Epithelial cell of esophagus (primary cell): ENCODE measurements around the gene CCDC86.

ENCODE experiments used
- DNase-seq: peaks from one replicate; pipeline ENCODE4 v3.0.0; 2010; ENCODE audit warnings: low read depth
- H3K4me3 ChIP-seq: 2 replicates; pipeline ENCODE4 v1.5.1; 2011; ENCODE audit warnings: mild to moderate bottlenecking, low read length, control low read depth
- TF ChIP-seq, protein P1 (sequence below): IDR thresholded peaks from 2 replicates; pipeline ENCODE4 v1.5.1; 2011; ENCODE audit warnings: low read depth, mild to moderate bottlenecking, low read length, control low read depth, inconsistent platforms; ENCODE audit not compliant: insufficient read depth; ENCODE audit errors: missing control alignments

Gene CCDC86

GRCh38 chr11:60841797-60842667 is at the start of gene CCDC86:
Gene CCDC86, plus strand, starts transcription at chr11:60842113. Its CDS starts 12 bp downstream, at chr11:60842125.
- TF ChIP-seq, protein P1, sequence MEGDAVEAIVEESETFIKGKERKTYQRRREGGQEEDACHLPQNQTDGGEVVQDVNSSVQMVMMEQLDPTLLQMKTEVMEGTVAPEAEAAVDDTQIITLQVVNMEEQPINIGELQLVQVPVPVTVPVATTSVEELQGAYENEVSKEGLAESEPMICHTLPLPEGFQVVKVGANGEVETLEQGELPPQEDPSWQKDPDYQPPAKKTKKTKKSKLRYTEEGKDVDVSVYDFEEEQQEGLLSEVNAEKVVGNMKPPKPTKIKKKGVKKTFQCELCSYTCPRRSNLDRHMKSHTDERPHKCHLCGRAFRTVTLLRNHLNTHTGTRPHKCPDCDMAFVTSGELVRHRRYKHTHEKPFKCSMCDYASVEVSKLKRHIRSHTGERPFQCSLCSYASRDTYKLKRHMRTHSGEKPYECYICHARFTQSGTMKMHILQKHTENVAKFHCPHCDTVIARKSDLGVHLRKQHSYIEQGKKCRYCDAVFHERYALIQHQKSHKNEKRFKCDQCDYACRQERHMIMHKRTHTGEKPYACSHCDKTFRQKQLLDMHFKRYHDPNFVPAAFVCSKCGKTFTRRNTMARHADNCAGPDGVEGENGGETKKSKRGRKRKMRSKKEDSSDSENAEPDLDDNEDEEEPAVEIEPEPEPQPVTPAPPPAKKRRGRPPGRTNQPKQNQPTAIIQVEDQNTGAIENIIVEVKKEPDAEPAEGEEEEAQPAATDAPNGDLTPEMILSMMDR = no peak
- peak; percentile 96 for DNase-seq
- H3K4me3 ChIP-seq = peak within 1 kb of the TSS; percentile 64

- no peak for DNase-seq
- TF ChIP-seq, protein P1 = no peak
- no peak overlapping the region for H3K4me3 ChIP-seq
Observed at GRCh38 chr11:60792521-60792920, 49.4 kb upstream of the CCDC86 start.

- DNase-seq = no peak
- H3K4me3 ChIP-seq = no peak overlapping the region
- TF ChIP-seq, protein P1 = no peak
Observed at GRCh38 chr11:60795291-60795690, 46.6 kb upstream of the CCDC86 start.

DNA sequence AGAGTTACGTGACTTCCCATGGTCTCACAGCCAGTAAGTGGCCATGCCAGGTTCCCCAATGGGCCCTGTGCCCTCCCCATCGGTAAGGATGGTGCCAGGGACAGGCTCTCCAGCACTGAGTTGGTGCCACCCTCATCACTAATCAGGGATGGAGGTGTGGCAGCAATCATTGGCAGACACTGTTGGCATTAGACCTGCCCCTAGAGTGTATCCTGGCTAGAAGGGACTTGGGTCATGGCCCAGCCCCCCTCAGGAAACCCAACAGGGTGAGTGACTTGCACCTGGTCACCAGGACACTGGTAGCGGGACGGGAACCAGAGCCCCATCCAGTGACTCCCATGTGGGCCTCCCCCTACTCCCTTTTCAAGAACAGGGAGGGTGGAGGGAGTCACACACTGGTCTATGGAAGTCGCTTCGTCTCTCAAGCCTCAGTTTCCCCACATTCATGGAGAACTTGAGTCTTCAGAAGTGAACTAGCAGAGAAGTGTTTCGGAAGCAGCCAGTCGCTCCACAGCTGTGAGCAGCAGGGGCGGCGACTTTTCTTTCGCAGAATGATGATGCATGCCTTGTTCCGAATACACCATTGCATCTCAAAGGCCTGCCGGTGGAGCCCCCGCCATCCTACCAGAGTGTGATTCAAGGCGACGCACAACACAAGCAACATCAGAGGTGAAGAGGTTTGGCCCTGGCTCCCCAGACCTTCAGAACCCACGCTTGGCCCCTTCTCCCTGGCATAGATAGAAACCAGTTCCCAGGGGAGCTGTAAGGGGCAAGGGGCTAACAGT is 43.9 kb upstream of the CCDC86 start:
- no peak for DNase-seq
- no peak overlapping the region for H3K4me3 ChIP-seq
- TF ChIP-seq, protein P1 = no peak

DNA sequence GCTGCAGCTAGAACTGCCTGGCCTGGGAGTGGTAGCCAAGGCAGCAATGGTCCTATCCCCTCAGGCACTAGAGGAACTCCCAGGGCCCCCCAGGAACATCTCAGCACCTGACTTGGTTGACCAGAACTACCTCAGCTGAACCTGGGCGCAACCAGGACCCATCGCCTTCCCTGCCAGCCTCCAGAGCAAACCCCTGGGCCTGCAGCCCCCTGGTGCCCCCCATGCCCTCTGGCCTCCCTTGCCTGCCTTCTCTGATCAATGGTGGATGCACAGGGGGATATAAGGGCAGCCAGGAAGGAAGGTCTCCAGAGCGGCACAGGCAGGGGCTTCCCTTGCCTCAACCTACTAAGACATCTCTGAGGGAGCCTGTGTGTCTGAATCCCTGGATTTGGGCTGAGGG is 43.3 kb upstream of the CCDC86 start:
- DNase-seq = no peak
- TF ChIP-seq, protein P1 = no peak
- H3K4me3 ChIP-seq = no peak overlapping the region

DNA sequence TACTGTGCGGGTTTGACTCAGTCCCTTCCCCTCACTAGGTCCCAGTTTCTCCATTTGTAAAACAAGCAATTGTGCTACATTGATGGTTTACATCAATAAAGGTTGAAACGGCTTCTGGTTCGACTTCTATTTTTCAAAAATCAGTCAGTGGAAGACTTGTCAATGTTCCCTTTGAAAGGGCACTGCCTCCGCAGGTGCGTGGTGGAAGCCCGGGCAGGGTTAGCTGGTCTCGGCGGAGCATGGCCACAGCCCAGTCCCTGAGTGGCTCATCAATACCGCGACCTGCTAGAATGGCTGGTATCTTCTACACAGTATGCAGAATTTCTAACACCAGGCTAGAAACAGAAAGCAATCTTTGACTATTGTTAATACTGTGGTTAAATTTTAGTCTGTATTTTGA is 40.7 kb upstream of the CCDC86 start:
- H3K4me3 ChIP-seq = no peak overlapping the region
- TF ChIP-seq, protein P1 = no peak
- no peak for DNase-seq
